Endothelial cell of umbilical vein (primary cell): Measurements from ENCODE around the gene MAN1A2. TPM values are rescaled to one million over a fixed set of nuclear protein-coding genes. Genes with fewer than 3 reads are reported as not detected.

Experiments used
- BruUV-seq: library from RNA; stranded (reverse); fragments of 400-500 nt; replicated peaks from 2 replicates; lab custom pipeline; 2021; lab: Mats Ljungman, UMichigan
- CTCF ChIA-PET: fragments of 300-600, 350-600 bp; sonication (Branson Sonifier 250); formaldehyde crosslinking; loops from one replicate; lab custom pipeline; 2021; ENCODE audit warnings: antibody characterized with exemption, inconsistent platforms; lab: Charles Lee
- POLR2A ChIA-PET: fragments of 300-600, 350-600 bp; sonication (Branson Sonifier 250); formaldehyde crosslinking; loops from one replicate; lab custom pipeline; 2021; ENCODE audit warnings: antibody characterized with exemption, inconsistent platforms; lab: Charles Lee
- DNase-seq: peaks from one replicate; pipeline ENCODE4 v3.0.0-alpha.2; 2011; ENCODE audit warnings: low read depth, low spot score
- FAIRE-seq: peaks from 2 replicates; lab custom pipeline; 2011; peaks lifted over from hg19 to GRCh38; lab: Jason Lieb, UNC
- H2AFZ ChIP-seq: 2 replicates; pipeline ENCODE4 v1.6.0; 2012; ENCODE audit warnings: low read depth, low read length, control low read depth, inconsistent platforms
- H3K27ac ChIP-seq: 2 replicates; pipeline ENCODE4 v1.5.1; 2011; ENCODE audit warnings: low read depth, mild to moderate bottlenecking, control low read depth, low read length, moderate library complexity; ENCODE audit not compliant: insufficient read depth
- H3K27me3 ChIP-seq, 2 experiments: 2 replicates each; pipeline versions ENCODE4 v1.6.0 to v1.6.1; 2011; ENCODE audit warnings: low read length in 2 of 2, mixed read lengths in 1 of 2; ENCODE audit not compliant: control insufficient read depth in 2 of 2, insufficient read depth in 2 of 2
- H3K36me3 ChIP-seq, 2 experiments: 2 replicates in 1 of 2; 3 replicates in 1 of 2; pipeline ENCODE4 v1.5.1; 2011; ENCODE audit warnings: low read length in 2 of 2, mild to moderate bottlenecking in 1 of 2, moderate library complexity in 1 of 2; ENCODE audit not compliant: control insufficient read depth in 2 of 2, insufficient read depth in 2 of 2; ENCODE audit errors: extremely low read depth in 1 of 2
- H3K4me1 ChIP-seq: 3 replicates; pipeline ENCODE4 v1.5.1; 2011; ENCODE audit warnings: mild to moderate bottlenecking, low read length; ENCODE audit not compliant: control insufficient read depth, insufficient read depth; ENCODE audit errors: extremely low read depth
- H3K4me2 ChIP-seq: 2 replicates; pipeline ENCODE4 v1.6.1; 2011; ENCODE audit warnings: low read length, control low read depth, mixed read lengths; ENCODE audit not compliant: insufficient read depth
- H3K4me3 ChIP-seq, 3 experiments: fragments of 200-600 bp in 1 of 3; sonication (generic), shearing (Covaris generic) in 1 of 3; replicated peaks in 1 of 3; 2 replicates each; pipeline ENCODE4 v1.5.1; 2011 to 2016; ENCODE audit warnings: control low read depth in 3 of 3, low read length in 3 of 3, mild to moderate bottlenecking in 2 of 3, inconsistent platforms in 1 of 3, low read depth in 1 of 3, moderate library complexity in 1 of 3; ENCODE audit not compliant: insufficient read depth in 1 of 3
- H3K79me2 ChIP-seq: 2 replicates; pipeline ENCODE4 v1.6.0; 2012; ENCODE audit warnings: low read length, inconsistent platforms; ENCODE audit not compliant: control insufficient read depth, insufficient read depth
- H3K9ac ChIP-seq: replicated peaks from 2 replicates; pipeline ENCODE3; 2011; ENCODE audit warnings: low read length, control low read depth; ENCODE audit not compliant: insufficient read depth; ENCODE audit errors: extremely low read depth
- H3K9me1 ChIP-seq: replicated peaks from 3 replicates; pipeline ENCODE4 v1.6.0; 2011; ENCODE audit warnings: mild to moderate bottlenecking, low read length; ENCODE audit not compliant: control insufficient read depth, insufficient read depth; ENCODE audit errors: extremely low read depth
- H3K9me3 ChIP-seq: replicated peaks from 2 replicates; pipeline ENCODE4 v1.5.1; 2012; ENCODE audit warnings: low read length, inconsistent platforms; ENCODE audit not compliant: control insufficient read depth, insufficient read depth
- H4K20me1 ChIP-seq: replicated peaks from 2 replicates; pipeline ENCODE3; 2011; ENCODE audit warnings: mild to moderate bottlenecking, low read length; ENCODE audit not compliant: control insufficient read depth, insufficient read depth; ENCODE audit errors: extremely low read depth
- EZH2 ChIP-seq: IDR thresholded peaks from 2 replicates; pipeline ENCODE4 v1.6.1; 2012; ENCODE audit warnings: borderline replicate concordance, low read depth, mild to moderate bottlenecking, moderate library complexity, low read length, inconsistent platforms; ENCODE audit not compliant: severe bottlenecking
- FOS ChIP-seq: IDR thresholded peaks from 2 replicates; pipeline ENCODE4 v1.6.1; 2011; ENCODE audit warnings: mild to moderate bottlenecking, low read length, moderate library complexity, borderline replicate concordance; ENCODE audit not compliant: insufficient read depth
- GATA2 ChIP-seq: IDR thresholded peaks from 2 replicates; pipeline ENCODE4 v1.7.0; 2011; ENCODE audit warnings: low read depth, mild to moderate bottlenecking, moderate library complexity, mixed read lengths, low read length; ENCODE audit not compliant: insufficient read length, insufficient read depth
- JUN ChIP-seq: IDR thresholded peaks from 2 replicates; pipeline ENCODE4 v1.6.1; 2011; ENCODE audit warnings: borderline replicate concordance, low read depth; ENCODE audit not compliant: insufficient read length, insufficient read depth
- MYC ChIP-seq: IDR thresholded peaks from one replicate; pipeline ENCODE4 v1.6.1; 2011; ENCODE audit warnings: mild to moderate bottlenecking, low read depth, low read length
- POLR2A ChIP-seq: IDR thresholded peaks from 2 replicates; pipeline ENCODE4 v1.6.1; 2012; ENCODE audit warnings: low read depth, mild to moderate bottlenecking, control low read depth, low read length
- POLR2AphosphoS5 ChIP-seq: IDR thresholded peaks from 2 replicates; pipeline ENCODE4 v1.6.1; 2012; ENCODE audit warnings: low read depth, mild to moderate bottlenecking, control low read depth, low read length, moderate library complexity; ENCODE audit not compliant: insufficient read depth
- dilution Hi-C: fragments of 300-500 bp; cut with MboI; formaldehyde crosslinking; loops from one replicate; pipeline ENCODE4 v1.15.0; 2019; ENCODE audit warnings: low sequenced_read_pairs; ENCODE audit not compliant: extremely low pct_ligation_motif_present
- intact Hi-C: fragments of 100-400 bp; cut with micrococcal nuclease; formaldehyde crosslinking; loops from one replicate; pipeline ENCODE4 v1.10.0; 2022
- polyA plus RNA-seq, 4 experiments: library from polyadenylated mRNA; depleted of rRNA in 3 of 4; stranded (reverse) in 3 of 4; unstranded in 1 of 4; fragments of >200 nt; gene quantifications; 2 replicates each; pipeline versions ENCODE4 v1.2.1 to v1.2.3, GENCODE V29; 2011 to 2012; ENCODE audit warnings: missing spikeins in 1 of 4
- total RNA-seq: library from RNA; stranded (reverse); gene quantifications from 2 replicates; pipeline ENCODE4 v1.2.3, GENCODE V29; 2021
- TF ChIP-seq, protein P1 (sequence below): IDR thresholded peaks from 2 replicates; pipeline ENCODE4 v1.6.1; 2011; ENCODE audit not compliant: insufficient read depth, insufficient read length
- TF ChIP-seq, protein P2 (sequence below), 2 donors: IDR thresholded peaks; 1 replicate in 1 of 2; 2 replicates in 1 of 2; pipeline ENCODE4 v1.5.1; 2011; ENCODE audit warnings: low read length in 2 of 2, mild to moderate bottlenecking in 2 of 2, moderate library complexity in 2 of 2, control low read depth in 1 of 2, inconsistent platforms in 1 of 2, low read depth in 1 of 2; ENCODE audit not compliant: insufficient read depth in 1 of 2; ENCODE audit errors: extremely low read depth in 1 of 2

MAN1A2 gene
- total and polyA plus RNA-seq, 2 donors (not counting 3 experiments of a cell fraction or from before 2014, with no cell fraction given), result 13.5 to 36.2 TPM

- ChIA-PET POLR2A (no interaction called here), CTCF (interaction anchor here (1.5 kb wide), 1 partner anchor 395 kb away, joined by 4 read pairs; no protein-coding TSS in a partner anchor)
- FAIRE-seq (no peak), DNase-seq (no peak)
- no peak overlapping the region for H3K9ac ChIP-seq
- no peak overlapping the region for H3K4me2 ChIP-seq
- dilution Hi-C loops, result no loop called here
- H3K9me1 ChIP-seq, result no peaks in the 10 kb centered on the region
- no peaks in the 10 kb centered on the region for H3K9me3 ChIP-seq
- peaks cover 13% of the 10 kb centered on the region for H3K79me2 ChIP-seq
- peaks cover 2% of the 10 kb centered on the region for H4K20me1 ChIP-seq
- peaks cover 18% of the 10 kb centered on the region for H3K4me1 ChIP-seq
- H2AFZ ChIP-seq, result no peak overlapping the region
- intact Hi-C loops, result loop anchor here (10.0 kb wide), 2 partner anchors 299 to 571 kb away; partner anchors contain the start of gene TTF2
- no peak overlapping the region for H3K27ac ChIP-seq
- no peak overlapping the region for H3K4me3 ChIP-seq
- no peaks in the 10 kb centered on the region for H3K36me3 ChIP-seq
- no TSS peak for BruUV-seq
- TF ChIP-seq MYC (no peak), EZH2 (no peak), POLR2AphosphoS5 (no peak), GATA2 (no peak), FOS (no peak), JUN (no peak), POLR2A (no peak)
- TF ChIP-seq, protein P1, sequence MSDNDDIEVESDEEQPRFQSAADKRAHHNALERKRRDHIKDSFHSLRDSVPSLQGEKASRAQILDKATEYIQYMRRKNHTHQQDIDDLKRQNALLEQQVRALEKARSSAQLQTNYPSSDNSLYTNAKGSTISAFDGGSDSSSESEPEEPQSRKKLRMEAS, result no peak
- TF ChIP-seq, protein P2, sequence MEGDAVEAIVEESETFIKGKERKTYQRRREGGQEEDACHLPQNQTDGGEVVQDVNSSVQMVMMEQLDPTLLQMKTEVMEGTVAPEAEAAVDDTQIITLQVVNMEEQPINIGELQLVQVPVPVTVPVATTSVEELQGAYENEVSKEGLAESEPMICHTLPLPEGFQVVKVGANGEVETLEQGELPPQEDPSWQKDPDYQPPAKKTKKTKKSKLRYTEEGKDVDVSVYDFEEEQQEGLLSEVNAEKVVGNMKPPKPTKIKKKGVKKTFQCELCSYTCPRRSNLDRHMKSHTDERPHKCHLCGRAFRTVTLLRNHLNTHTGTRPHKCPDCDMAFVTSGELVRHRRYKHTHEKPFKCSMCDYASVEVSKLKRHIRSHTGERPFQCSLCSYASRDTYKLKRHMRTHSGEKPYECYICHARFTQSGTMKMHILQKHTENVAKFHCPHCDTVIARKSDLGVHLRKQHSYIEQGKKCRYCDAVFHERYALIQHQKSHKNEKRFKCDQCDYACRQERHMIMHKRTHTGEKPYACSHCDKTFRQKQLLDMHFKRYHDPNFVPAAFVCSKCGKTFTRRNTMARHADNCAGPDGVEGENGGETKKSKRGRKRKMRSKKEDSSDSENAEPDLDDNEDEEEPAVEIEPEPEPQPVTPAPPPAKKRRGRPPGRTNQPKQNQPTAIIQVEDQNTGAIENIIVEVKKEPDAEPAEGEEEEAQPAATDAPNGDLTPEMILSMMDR (IDR thresholded peaks at IDR 0.05; ENCODE audit: extremely low read depth in 1 of 2, insufficient read depth in 1 of 2, low read depth in 1 of 2, low read length in 2 of 2), result no peak
- H3K27me3 ChIP-seq, result peaks cover 0 to 2% of the 10 kb centered on the region in 2 experiments
Measured at GRCh38 chr1:117363571-117364048, 3.6 kb upstream of the MAN1A2 start.
